ENCODE measurements around the gene ANKLE2. TPM values are rescaled to one million over a fixed set of nuclear protein-coding genes. Genes with fewer than 3 reads are reported as not detected.

ANKLE2 gene
- total RNA-seq, 2 experiments from 2014 or later: 110 to 111 TPM

DNA sequence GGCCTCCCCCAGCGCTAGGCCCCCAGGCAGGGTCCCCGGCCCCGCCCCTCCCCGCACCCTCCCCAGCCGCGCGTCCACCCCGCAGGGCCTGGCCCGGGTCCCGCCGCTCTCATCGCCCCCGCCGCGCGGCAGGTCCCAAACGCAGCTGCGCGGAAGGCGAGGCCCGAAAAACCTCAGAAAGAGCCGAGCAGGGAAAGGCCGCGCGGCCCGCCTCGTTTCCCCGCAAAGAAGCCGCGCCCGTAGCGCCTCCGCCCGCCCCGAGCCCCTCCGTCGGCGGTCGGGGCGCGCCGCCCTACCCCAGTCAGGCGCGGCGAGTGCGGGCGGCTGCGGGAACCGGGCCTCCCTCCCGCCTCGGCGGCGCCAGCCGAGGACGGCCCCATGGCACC, 74.8 kb downstream of the ANKLE2 start:
- peak overlapping the region; percentile 72 for H3K4me3 Mint-ChIP-seq
- DNase-seq (no peak), ATAC-seq (peak; percentile 8)
- peaks cover 18% of the 10 kb centered on the region for H3K36me3 Mint-ChIP-seq (ENCODE audit: low read depth)
- H3K9me3 Mint-ChIP-seq (ENCODE audit: low read depth): no peaks in the 10 kb centered on the region
- H3K27ac Mint-ChIP-seq: peak overlapping the region; percentile 55
- ChIA-PET CTCF (no interaction called here), POLR2A (no interaction called here)
- peaks cover 19% of the 10 kb centered on the region for H3K4me1 Mint-ChIP-seq
- H3K27me3 Mint-ChIP-seq: no peaks in the 10 kb centered on the region
- intact Hi-C loops (cut with DNase I, micrococcal nuclease): loop anchor here (1.0 to 5.0 kb wide), 10 partner anchors 23 to 240 kb away; partner anchors contain the start of genes PGAM5 (in 2 of the 2), ANKLE2 (in 1 of the 2), CHFR (in 1 of the 2) and FBRSL1 (in 1 of the 2)

DNA sequence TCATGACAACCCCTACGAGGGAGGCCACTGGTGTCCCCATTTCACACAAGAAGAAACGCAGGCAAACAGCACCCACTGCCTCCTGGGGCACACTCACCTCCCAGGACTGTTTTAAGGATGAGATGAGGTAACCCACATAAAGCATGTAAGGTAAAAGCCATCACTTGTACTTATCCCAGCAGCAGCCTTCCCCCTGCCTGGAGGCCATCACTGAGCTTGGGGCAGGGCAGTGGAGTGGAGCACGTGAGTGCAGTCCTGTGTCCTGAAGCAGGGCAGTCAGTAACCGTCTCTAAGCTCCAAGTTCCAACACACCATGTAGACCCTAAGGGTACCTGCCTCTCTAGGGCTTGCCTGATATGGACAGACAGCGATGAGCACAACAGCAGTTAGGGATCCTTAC, 76.2 kb downstream of the ANKLE2 start:
- DNase-seq (no peak), ATAC-seq (no peak)
- H3K36me3 Mint-ChIP-seq (ENCODE audit: low read depth): peaks cover 19% of the 10 kb centered on the region
- peak overlapping the region; percentile 31 for H3K27ac Mint-ChIP-seq
- no peaks in the 10 kb centered on the region for H3K9me3 Mint-ChIP-seq (ENCODE audit: low read depth)
- POLR2A ChIA-PET: interaction anchor here (0.6 to 1.1 kb wide), 5 partner anchors 26 to 182 kb away, joined by 3 read pairs; no protein-coding TSS in a partner anchor
- intact Hi-C loops (cut with DNase I, micrococcal nuclease): loop anchor here in 1 of 2 experiments (5.0 kb wide), 2 partner anchors 193 to 238 kb away; partner anchors contain the start of gene FBRSL1
- CTCF ChIA-PET: interaction anchor here (1.1 kb wide), 1 partner anchor 71 kb away, joined by 3 read pairs; no protein-coding TSS in a partner anchor
- H3K4me3 Mint-ChIP-seq: peak overlapping the region; percentile 72
- H3K27me3 Mint-ChIP-seq: no peaks in the 10 kb centered on the region
- H3K4me1 Mint-ChIP-seq: peaks cover 19% of the 10 kb centered on the region

DNA sequence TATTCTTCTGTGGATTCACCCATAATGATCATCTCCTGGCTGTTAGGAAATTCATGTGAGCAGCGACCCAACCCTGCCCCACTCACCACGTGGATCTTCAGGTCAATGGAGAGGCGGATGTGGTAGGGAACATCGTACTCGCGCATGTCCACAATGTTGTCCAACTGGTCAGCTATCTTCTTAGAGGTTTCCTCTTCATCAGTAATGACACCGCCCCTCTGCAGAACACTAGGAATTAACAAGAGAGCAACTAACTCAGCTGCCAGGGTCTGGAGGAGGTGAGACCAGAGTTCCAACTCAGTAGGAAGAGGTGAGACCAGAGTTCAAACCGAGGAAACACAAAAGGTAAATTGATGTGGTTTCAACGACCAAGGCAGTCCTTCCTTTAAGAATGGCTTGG, 84.1 kb downstream of the ANKLE2 start:
- H3K4me3 Mint-ChIP-seq: no peak overlapping the region
- peaks cover 52% of the 10 kb centered on the region for H3K36me3 Mint-ChIP-seq (ENCODE audit: low read depth)
- no peaks in the 10 kb centered on the region for H3K9me3 Mint-ChIP-seq (ENCODE audit: low read depth)
- H3K27me3 Mint-ChIP-seq: no peaks in the 10 kb centered on the region
- POLR2A ChIA-PET: no interaction called here
- ATAC-seq (no peak), DNase-seq (no peak)
- intact Hi-C loops (cut with DNase I, micrococcal nuclease): no loop called here
- CTCF ChIA-PET: no interaction called here
- H3K27ac Mint-ChIP-seq: no peak overlapping the region
- H3K4me1 Mint-ChIP-seq: no peaks in the 10 kb centered on the region

DNA sequence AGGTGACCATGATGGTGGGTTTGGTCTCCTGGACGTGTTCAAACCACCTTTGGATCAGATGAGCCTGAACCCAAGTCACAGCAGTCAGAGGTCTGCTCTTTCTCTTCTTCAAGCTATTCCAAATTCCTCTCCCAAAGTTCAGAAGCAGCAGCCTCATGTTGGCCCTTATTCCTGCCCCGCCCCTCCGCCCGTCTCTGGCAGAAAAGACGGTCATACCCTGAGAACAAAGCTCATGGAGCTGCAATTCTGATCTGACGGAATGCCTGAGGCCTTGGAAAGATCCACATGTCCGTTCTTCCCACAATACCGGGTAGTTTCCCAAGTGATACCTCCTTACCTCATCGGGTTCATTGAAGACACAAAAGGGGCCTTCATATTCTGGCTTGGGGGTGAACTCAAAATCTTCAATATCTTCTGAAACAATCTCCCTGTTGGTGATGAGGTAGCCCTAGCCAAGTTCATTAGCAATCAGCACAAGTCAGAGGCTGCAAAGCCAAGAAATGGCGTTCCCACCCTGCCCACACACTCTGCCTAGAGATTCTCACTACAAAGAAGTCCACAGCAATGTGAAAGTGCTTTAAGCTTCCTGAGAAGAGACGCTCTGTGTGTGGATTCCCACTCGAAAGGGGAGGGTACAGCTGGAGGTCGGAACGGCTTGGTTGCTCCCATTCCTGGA, 85.7 kb downstream of the ANKLE2 start:
- no peaks in the 10 kb centered on the region for H3K4me1 Mint-ChIP-seq
- CTCF ChIA-PET: interaction anchor here (0.6 kb wide), 1 partner anchor 32 kb away, joined by 3 read pairs; no protein-coding TSS in a partner anchor

More for the DNA sequence above, 85.7 kb downstream of the ANKLE2 start:
- DNase-seq: no peak
- H3K27me3 Mint-ChIP-seq: no peaks in the 10 kb centered on the region
- intact Hi-C loops (cut with DNase I, micrococcal nuclease): no loop called here
- POLR2A ChIA-PET: no interaction called here
- H3K9me3 Mint-ChIP-seq (ENCODE audit: low read depth): no peaks in the 10 kb centered on the region
- no peak for ATAC-seq
- peaks cover 60% of the 10 kb centered on the region for H3K36me3 Mint-ChIP-seq (ENCODE audit: low read depth)
- H3K27ac Mint-ChIP-seq: no peak overlapping the region
- H3K4me3 Mint-ChIP-seq: no peak overlapping the region

Other genes starting within 250 kb of the ANKLE2 start
- not detected for gene LRCOL1, start 151.2 kb downstream of the ANKLE2 start, total RNA-seq
- not detected for gene P2RX2, start 143.1 kb downstream of the ANKLE2 start, total RNA-seq
- gene POLE, start 74.5 kb downstream of the ANKLE2 start, total RNA-seq: 100 to 1,000 TPM; 121 to 124 TPM
- gene PXMP2, start 74.2 kb downstream of the ANKLE2 start, total RNA-seq: 10 to 100 TPM; 12.2 to 14.3 TPM
- 10 to 100 TPM; 65.6 to 74.0 TPM for gene PGAM5, start 51.0 kb downstream of the ANKLE2 start, total RNA-seq
- 10 to 100 TPM; 36.7 to 38.5 TPM for gene GOLGA3, start 67.0 kb upstream of the ANKLE2 start, total RNA-seq
- 10 to 100 TPM; 36.5 to 36.8 TPM for gene CHFR, start 125.8 kb upstream of the ANKLE2 start, total RNA-seq
- gene ZNF605, start 194.5 kb upstream of the ANKLE2 start, total RNA-seq: 1 to 10 TPM; 8.0 to 8.3 TPM
- 10 to 100 TPM; 12.3 to 17.0 TPM for gene ZNF26, start 224.5 kb upstream of the ANKLE2 start, total RNA-seq